Effector memory CD4-positive, alpha-beta T cell (primary cell): ENCODE results near the gene STK26.
"Not testable (repeated sequence)": the region's sequence is repeated elsewhere in the genome, so short reads cannot be mapped to it uniquely, and the experiment has no call there.

ENCODE experiments used
- DNase-seq, 3 donors: peaks; one replicate each; pipeline ENCODE4 v3.0.0-alpha.2; 2020
- H3K27ac ChIP-seq: 2 replicates; pipeline ENCODE4 v1.7.0; 2013; ENCODE audit warnings: mild to moderate bottlenecking, low read length, moderate library complexity; ENCODE audit not compliant: insufficient read depth, poor library complexity, severe bottlenecking
- H3K27me3 ChIP-seq: replicated peaks from 2 replicates; pipeline ENCODE4 v1.7.0; 2013; ENCODE audit warnings: mild to moderate bottlenecking, low read length; ENCODE audit not compliant: insufficient read depth, control insufficient read depth, poor library complexity, severe bottlenecking
- H3K36me3 ChIP-seq: 2 replicates; pipeline ENCODE4 v1.7.0; 2013; ENCODE audit warnings: mild to moderate bottlenecking, low read length, moderate library complexity; ENCODE audit not compliant: control insufficient read depth, insufficient read depth
- H3K4me1 ChIP-seq: 2 replicates; pipeline ENCODE4 v1.7.0; 2013; ENCODE audit warnings: low read length, mild to moderate bottlenecking; ENCODE audit not compliant: control insufficient read depth, insufficient read depth, poor library complexity, severe bottlenecking
- H3K4me3 ChIP-seq: 2 replicates; pipeline ENCODE4 v1.7.0; 2013; ENCODE audit warnings: low read length, low read depth, mild to moderate bottlenecking; ENCODE audit not compliant: insufficient read depth, poor library complexity, severe bottlenecking
- H3K9me3 ChIP-seq: 2 replicates; pipeline ENCODE4 v1.7.0; 2013; ENCODE audit warnings: mild to moderate bottlenecking, low read length, moderate library complexity; ENCODE audit not compliant: control insufficient read depth

STK26 gene

DNA sequence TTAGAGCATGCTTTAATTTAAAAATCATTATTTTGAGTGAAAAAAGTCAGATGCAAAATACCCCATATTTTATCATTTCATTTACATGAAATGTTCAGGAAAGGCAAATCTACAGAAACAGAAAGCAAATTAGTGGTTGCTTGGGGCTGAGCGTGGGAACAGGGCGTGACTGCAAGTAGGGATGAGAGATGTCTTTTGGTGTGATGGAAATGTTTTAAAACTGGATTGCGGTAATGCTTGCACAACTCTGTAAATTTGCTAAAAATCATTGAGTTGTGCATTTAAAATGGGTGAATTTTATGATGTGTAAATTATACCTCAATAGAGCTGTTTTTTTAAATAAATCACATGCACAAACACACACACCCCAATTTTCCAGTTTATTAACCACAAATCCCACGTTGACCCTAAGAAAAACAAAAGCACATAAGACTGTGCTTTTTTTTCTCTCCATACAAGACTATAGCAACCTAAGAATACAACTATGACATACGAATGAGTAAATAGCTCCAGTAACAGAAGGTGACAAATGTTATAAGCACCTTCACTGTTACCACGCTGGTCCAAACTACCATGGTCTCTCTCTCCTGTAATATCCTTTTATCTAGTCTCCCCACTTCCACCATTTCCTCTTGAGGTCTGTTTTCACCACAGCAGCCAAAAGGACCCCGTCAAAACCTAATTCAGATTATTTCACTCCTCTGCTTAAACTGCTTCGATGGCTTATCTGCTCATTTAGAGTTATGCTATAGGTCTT is 67.5 kb downstream of the STK26 start:
- H3K4me1 ChIP-seq = no peaks in the 10 kb centered on the region
- H3K9me3 ChIP-seq = no peaks in the 10 kb centered on the region
- H3K36me3 ChIP-seq = no peaks in the 10 kb centered on the region
- H3K27ac ChIP-seq = no peak overlapping the region
- H3K4me3 ChIP-seq = no peak overlapping the region
- H3K27me3 ChIP-seq = no peaks in the 10 kb centered on the region
- no peak for DNase-seq

DNA sequence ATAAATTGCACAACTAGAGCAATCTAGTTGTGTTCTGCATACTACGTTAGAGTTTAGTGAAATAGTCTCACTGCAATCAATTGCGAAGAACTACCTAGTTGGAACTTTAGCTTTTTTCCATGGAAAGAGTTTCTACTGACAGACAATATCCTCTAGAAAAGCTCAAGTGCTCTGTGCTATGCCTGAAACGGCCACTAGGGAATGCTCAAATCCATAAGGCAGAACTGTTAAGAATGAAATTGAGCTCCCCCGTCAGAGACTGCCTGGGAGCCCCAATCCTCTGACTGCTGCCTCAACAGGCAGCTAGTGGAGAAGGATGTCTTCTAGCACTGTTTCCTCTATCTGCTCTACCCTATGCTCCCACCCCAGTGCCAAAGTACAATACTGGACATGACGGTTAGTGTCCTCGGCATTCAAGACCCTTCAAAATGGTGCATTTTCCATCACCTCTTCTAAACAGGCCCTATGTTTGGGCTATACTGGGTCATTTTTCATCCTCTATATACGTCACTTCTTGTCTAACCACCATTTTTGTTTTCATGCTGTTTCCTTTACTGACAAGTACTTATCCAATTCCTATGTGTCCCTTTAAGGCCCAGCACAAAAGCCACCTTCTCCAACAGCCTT is 69.5 kb downstream of the STK26 start:
- peak; percentile 0 to 9 (median 6) for DNase-seq
- Histone ChIP-seq H3K36me3 (no peaks in the 10 kb centered on the region), H3K4me3 (no peak overlapping the region), H3K27ac (no peak overlapping the region), H3K9me3 (no peaks in the 10 kb centered on the region), H3K4me1 (no peaks in the 10 kb centered on the region), H3K27me3 (no peaks in the 10 kb centered on the region)

DNA sequence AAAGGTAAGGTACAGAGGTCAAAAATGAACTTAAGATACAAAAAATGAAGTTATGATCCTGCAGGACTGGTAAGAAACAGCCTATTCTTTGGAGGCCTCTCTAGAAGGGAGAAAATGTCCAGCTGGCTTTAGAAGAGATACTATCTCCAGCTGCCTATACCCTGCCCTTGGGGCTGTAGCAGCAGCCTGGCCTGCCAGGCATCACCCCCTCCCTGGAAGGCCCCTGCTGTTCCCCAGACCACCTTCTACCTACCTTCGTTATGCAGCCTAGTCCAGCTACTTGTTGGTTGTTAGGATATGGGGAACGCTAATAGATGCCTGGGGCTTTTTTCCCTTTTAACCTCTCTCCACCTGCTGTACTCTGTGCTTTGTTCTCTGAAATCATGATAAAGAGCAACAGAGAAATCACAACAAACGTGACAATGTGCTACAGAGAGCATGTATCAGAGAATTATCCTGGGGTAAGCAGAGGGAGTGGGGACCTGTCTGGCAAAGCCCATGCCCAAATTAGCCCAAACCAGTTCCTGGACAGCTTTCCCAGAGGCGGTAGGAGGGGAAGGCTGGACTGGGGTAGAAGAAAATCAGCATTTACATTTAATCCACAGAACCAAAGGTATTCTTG is 70.2 kb downstream of the STK26 start:
- H3K4me3 ChIP-seq = no peak overlapping the region

DNA sequence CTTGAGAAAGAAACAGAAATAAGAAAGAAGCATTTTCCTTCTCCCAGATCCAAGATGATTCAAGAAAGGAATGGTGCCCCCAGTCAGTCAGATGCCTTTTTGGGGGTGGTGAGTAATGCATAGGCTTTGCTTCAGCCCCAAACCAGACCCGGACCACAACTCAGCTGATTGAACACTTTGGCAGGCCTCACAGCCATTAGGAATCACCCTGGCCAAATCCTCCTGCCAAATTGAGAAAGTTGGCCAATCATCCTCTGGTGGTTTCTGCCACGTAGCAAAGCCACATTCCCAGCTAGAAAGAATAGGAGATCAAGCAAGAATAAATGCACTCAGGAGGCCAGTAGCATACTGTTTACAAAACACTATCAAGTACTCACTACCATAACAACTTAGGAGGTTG is 71.1 kb downstream of the STK26 start:
- Histone ChIP-seq H3K36me3 (no peaks in the 10 kb centered on the region), H3K9me3 (no peaks in the 10 kb centered on the region), H3K4me1 (no peaks in the 10 kb centered on the region), H3K27me3 (no peaks in the 10 kb centered on the region), H3K4me3 (no peak overlapping the region), H3K27ac (no peak overlapping the region)
- no peak for DNase-seq

More for the DNA sequence above, 70.2 kb downstream of the STK26 start:
- H3K27ac ChIP-seq = no peak overlapping the region
- no peaks in the 10 kb centered on the region for H3K27me3 ChIP-seq
- H3K36me3 ChIP-seq = no peaks in the 10 kb centered on the region
- no peaks in the 10 kb centered on the region for H3K4me1 ChIP-seq
- H3K9me3 ChIP-seq = no peaks in the 10 kb centered on the region
- no peak for DNase-seq

DNA sequence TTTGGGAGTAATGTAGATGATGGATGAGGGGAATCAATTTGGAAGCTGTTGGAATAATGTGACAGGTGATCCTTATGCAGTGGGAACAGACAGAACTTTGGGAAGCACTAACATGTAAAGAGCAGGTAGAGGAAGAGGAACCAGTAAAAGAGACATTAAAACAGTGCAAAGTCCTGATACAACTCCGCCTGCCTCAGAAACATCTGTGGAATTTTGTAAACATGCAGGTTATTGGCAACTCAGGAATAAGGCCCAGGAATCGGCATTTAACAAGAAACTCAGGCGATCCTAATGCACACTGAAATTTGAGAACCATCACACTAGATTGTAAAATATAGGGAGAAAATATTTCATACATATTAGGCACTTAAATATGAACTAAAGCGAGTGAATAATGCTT is 75.6 kb downstream of the STK26 start:
- not testable (repeated sequence) for H3K4me1 ChIP-seq, H3K27ac ChIP-seq, DNase-seq, H3K27me3 ChIP-seq, H3K9me3 ChIP-seq, H3K4me3 ChIP-seq, H3K36me3 ChIP-seq

DNA sequence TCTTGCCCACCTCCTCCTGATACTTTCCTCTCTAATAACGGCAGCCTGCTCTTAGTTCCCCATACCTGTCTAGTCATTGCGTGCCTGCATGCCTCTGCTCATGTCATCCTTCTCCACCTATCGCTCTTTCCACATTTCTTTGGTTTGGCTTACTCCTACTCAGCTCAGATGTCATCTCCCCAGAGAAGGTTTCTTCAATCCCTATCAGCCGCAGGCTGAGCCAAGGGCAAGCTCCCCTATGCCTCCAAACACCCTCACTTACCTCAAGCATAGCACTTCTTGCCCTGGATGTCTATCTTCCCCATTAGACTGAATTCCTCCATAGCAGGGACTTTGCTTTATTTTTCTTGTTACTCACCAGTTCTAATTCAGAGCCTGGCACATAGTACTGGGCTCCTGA is 78.1 kb downstream of the STK26 start:
- Histone ChIP-seq H3K4me3 (no peak overlapping the region), H3K27me3 (peaks cover 3% of the 10 kb centered on the region), H3K4me1 (no peaks in the 10 kb centered on the region), H3K27ac (no peak overlapping the region), H3K36me3 (no peaks in the 10 kb centered on the region), H3K9me3 (no peaks in the 10 kb centered on the region)
- no peak for DNase-seq

DNA sequence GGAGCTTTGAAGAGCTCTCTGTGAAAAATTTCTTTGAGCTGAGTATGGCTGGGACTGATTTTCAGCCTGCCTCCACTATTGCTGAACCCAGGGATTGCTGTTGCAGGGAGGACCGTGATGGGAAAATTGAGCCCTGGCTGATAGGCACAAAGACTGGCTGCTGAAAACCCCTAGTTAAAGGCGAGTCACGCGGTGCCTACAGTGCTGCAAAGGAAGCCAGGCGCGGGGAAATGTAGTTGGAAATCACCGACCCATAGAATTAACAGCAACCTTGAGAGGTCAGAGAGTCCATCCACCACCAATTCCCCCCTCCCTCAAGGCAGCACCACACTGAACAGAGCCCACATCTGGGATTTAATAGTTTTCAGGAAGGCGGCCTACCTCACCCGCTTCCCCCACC is 78.7 kb downstream of the STK26 start:
- Histone ChIP-seq H3K4me3 (no peak overlapping the region), H3K27ac (no peak overlapping the region), H3K4me1 (no peaks in the 10 kb centered on the region), H3K36me3 (no peaks in the 10 kb centered on the region), H3K9me3 (no peaks in the 10 kb centered on the region), H3K27me3 (peaks cover 3% of the 10 kb centered on the region)
- no peak for DNase-seq

DNA sequence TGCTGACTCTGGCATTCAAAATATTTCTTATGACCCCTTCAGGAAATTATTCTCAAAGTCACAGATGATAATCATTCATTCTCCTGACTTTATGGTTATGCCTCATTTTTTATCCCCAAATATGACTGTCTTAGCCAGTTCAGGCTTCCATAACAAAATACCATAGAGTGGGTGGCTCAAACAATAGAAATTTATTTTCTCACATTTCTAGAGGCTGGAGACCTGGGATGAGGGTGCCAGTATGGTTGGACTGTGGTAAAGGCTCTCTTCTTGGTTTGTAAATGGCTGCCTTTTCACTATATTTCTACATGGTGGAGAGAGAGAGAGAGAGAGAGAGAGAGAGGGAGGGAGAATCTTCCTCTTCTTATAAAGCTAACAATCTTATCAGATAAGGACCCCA is 84.2 kb downstream of the STK26 start:
- Histone ChIP-seq H3K4me3 (no peak overlapping the region), H3K27me3 (peaks cover 3% of the 10 kb centered on the region), H3K27ac (no peak overlapping the region), H3K36me3 (no peaks in the 10 kb centered on the region), H3K9me3 (no peaks in the 10 kb centered on the region), H3K4me1 (no peaks in the 10 kb centered on the region)
- DNase-seq = no peak

DNA sequence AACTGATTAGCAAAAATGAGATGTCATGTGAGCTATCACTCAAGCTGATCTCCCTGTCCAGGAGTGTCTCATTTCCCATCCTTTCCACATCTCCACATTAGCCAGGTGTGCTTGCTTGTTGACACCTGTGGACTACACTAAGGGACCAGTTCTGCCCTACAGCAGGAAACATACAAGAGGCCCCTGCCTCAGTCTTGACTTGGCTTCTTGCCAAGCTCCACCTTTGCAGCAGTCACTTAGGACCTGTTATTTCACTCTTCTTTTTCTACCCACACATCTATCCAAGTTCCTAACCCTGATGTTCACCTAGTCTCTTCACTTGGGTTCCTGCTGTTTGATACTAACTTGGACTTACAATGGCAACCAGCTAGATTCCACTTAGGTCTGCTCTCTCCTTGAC is 91.5 kb downstream of the STK26 start:
- H3K27me3 ChIP-seq = no peaks in the 10 kb centered on the region
- H3K4me3 ChIP-seq = no peak overlapping the region
- no peaks in the 10 kb centered on the region for H3K36me3 ChIP-seq
- H3K9me3 ChIP-seq = no peaks in the 10 kb centered on the region
- no peaks in the 10 kb centered on the region for H3K4me1 ChIP-seq
- H3K27ac ChIP-seq = no peak overlapping the region
- DNase-seq = no peak

DNA sequence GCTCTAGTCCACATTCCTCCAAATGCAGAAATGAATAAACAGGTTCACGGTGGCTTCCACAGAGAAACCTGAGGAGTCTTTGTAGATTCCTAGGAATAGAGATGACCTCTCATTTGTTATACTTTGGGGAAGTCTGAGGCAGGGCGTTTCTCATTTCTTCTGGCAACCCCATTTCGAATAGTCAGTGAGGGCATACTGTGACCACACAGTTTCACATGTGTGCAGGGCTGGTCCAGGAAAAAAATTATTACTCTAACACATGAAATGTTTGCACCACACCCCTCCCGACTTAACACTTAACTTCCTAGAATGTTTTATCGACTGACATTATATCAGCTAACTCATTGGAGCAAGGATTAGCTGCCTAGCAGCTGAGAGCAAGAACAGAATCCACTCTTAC is 92.7 kb downstream of the STK26 start:
- Histone ChIP-seq H3K4me1 (no peaks in the 10 kb centered on the region), H3K4me3 (no peak overlapping the region), H3K27ac (no peak overlapping the region), H3K9me3 (no peaks in the 10 kb centered on the region), H3K27me3 (no peaks in the 10 kb centered on the region), H3K36me3 (no peaks in the 10 kb centered on the region)
- no peak for DNase-seq
